ENCODE measurements around the gene CTCF.

Gene CTCF

GRCh38 chr16:67594256-67594915, 32.1 kb downstream of the CTCF start:
- H3K27ac ChIP-seq, result peak overlapping the region; percentile 51; the same call in 1 of the 2 replicates
- ChIA-PET CTCF (interaction anchor here (0.6 kb wide), 1 partner anchor 183 kb away, joined by 3 read pairs; no protein-coding TSS in a partner anchor), POLR2A (ENCODE audit: low non-redundant PET) (interaction anchor here (0.6 kb wide), 1 partner anchor 32 kb away, joined by 3 read pairs; the partner anchor contains the start of gene CTCF)
- DNase-seq (ENCODE audit: low spot score), result no peak
- no peak for TF ChIP-seq CTCF (conservative IDR thresholded peaks at IDR 0.05; ENCODE audit: low read depth)

GRCh38 chr16:67594956-67595355, 32.6 kb downstream of the CTCF start:
- DNase-seq (ENCODE audit: low spot score), result peak; percentile 42
- CTCF ChIA-PET, result interaction anchor here (0.6 kb wide), 1 partner anchor 183 kb away, joined by 3 read pairs; no protein-coding TSS in a partner anchor
- no peak for TF ChIP-seq CTCF (conservative IDR thresholded peaks at IDR 0.05; ENCODE audit: low read depth)
- H3K27ac ChIP-seq, result no peak overlapping the region
- POLR2A ChIA-PET (ENCODE audit: low non-redundant PET), result interaction anchor here (0.6 kb wide), 1 partner anchor 32 kb away, joined by 3 read pairs; the partner anchor contains the start of gene CTCF

GRCh38 chr16:67598527-67598926, 36.2 kb downstream of the CTCF start:
- ChIA-PET CTCF (no interaction called here), POLR2A (ENCODE audit: low non-redundant PET) (no interaction called here)
- H3K27ac ChIP-seq, result no peak overlapping the region
- no peak for DNase-seq (ENCODE audit: low spot score)
- no peak for TF ChIP-seq CTCF (conservative IDR thresholded peaks at IDR 0.05; ENCODE audit: low read depth)

- POLR2A ChIA-PET (ENCODE audit: low non-redundant PET), result no interaction called here
- CTCF ChIA-PET, result no interaction called here
- H3K27ac ChIP-seq, result no peak overlapping the region
- no peak for DNase-seq (ENCODE audit: low spot score)
- TF ChIP-seq CTCF (conservative IDR thresholded peaks at IDR 0.05; ENCODE audit: low read depth), result no peak
Measured at GRCh38 chr16:67605641-67606040, 43.3 kb downstream of the CTCF start.

- no peak overlapping the region for H3K27ac ChIP-seq
- CTCF ChIA-PET, result interaction anchor here (0.7 kb wide), 1 partner anchor 71 kb away, joined by 4 read pairs; no protein-coding TSS in a partner anchor
- TF ChIP-seq CTCF (conservative IDR thresholded peaks at IDR 0.05; ENCODE audit: low read depth), result no peak
- no peak for DNase-seq (ENCODE audit: low spot score)
- POLR2A ChIA-PET (ENCODE audit: low non-redundant PET), result no interaction called here
Measured at GRCh38 chr16:67606632-67607031, 44.3 kb downstream of the CTCF start.

- POLR2A ChIA-PET (ENCODE audit: low non-redundant PET), result no interaction called here
- CTCF ChIA-PET, result interaction anchor here (1.2 kb wide), 1 partner anchor 87 kb away, joined by 4 read pairs; no protein-coding TSS in a partner anchor
- no peak for DNase-seq (ENCODE audit: low spot score)
- no peak for TF ChIP-seq CTCF (conservative IDR thresholded peaks at IDR 0.05; ENCODE audit: low read depth)
- H3K27ac ChIP-seq, result no peak overlapping the region
Measured at GRCh38 chr16:67608364-67608763, 46.0 kb downstream of the CTCF start.
